GM12865 (cell line): ENCODE measurements around the gene CSMD2.

Experiments
- DNase-seq: peaks from one replicate; pipeline ENCODE4 v3.0.0; 2010; ENCODE audit warnings: low read depth
- H3K4me3 ChIP-seq: 2 replicates; pipeline ENCODE4 v1.5.1; 2011; ENCODE audit warnings: mild to moderate bottlenecking, low read depth, low read length, control low read depth
- CTCF ChIP-seq: IDR thresholded peaks from 2 replicates; pipeline ENCODE4 v1.5.1; 2011; ENCODE audit warnings: low read length, control low read depth, low read depth, inconsistent platforms; ENCODE audit not compliant: insufficient read depth; ENCODE audit errors: missing control alignments

Gene CSMD2

DNA sequence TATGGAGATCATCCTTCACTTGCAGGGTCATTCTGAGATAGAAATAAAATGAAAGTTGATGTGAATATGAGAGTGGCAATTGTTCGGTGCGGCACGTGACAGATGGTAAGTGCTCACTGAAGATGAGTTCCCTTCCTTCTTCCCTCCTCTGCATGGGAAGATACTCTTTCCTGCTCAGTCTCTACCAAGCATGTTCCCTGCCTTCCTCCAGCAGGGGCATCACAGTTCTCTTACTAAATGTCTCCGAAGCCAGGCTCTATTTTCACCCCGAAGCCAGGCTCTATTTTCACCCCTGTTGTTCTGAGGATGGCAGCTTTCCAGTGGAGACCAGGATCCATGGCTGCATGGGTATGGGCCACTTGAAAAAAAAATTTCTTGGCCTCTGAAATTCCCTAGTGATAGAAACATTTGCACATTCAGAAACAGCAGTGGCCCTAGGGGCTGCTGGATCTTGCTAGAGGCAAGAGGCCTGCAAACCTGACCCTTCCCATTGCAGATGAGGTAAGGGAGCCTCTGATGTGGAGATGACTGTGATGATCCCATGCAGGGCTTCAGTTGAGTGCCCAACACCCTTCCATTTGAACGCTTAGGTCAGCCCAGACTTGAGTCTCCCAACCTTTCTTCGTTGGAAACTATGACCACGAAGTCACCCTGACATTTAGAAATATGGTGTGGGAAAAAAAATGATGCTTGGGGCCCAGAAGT lies 424.8 kb downstream of the CSMD2 start:
- DNase-seq = no peak
- TF ChIP-seq CTCF = no peak
- no peak overlapping the region for H3K4me3 ChIP-seq

DNA sequence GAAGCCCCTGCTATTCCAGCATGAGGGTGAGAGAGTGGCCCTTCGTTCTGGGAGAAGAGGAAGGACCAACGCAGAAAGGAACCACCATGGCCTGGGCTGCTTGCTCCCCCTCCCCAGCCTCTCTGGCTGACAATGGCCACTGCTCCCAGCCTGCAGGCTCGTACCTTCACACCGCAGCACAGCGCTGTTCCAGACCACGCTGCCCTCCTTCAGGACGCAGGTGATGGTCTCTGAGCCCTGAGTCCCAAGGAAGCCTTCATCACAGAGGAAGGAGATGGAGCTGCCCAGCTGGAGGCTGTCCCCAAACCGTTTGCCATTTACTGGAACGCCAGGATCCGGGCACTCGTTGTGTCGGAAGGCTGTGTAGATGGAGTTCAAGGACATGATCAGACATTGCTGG lies 426.1 kb downstream of the CSMD2 start:
- no peak for DNase-seq
- no peak for TF ChIP-seq CTCF
- no peak overlapping the region for H3K4me3 ChIP-seq

DNA sequence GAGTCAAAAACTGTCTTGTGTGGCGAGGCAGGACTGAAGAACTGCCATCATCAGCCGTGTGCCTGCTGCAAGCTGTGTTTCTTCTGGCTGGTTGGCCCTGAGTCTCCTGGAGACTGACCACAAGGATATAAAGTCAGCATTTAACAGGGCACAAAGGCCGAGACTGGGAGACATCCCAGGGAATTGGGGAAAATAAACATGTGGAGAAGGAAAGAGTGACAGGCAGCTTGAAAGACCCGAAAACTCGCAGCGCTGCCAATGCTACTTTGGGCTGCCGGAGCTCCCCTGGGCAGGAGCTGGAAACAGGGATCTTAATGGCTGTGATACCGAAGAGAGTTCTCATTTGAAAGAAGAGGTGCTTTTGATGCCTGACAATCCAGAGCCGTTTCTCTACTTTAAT lies 426.5 kb downstream of the CSMD2 start:
- TF ChIP-seq CTCF = no peak
- no peak for DNase-seq
- H3K4me3 ChIP-seq = no peak overlapping the region

- H3K4me3 ChIP-seq = no peak overlapping the region
- TF ChIP-seq CTCF = no peak
- DNase-seq = no peak
Observed at GRCh38 chr1:33736496-33736895, 428.5 kb downstream of the CSMD2 start.

GRCh38 chr1:33735624-33736023 lies 429.4 kb downstream of the CSMD2 start:
- no peak overlapping the region for H3K4me3 ChIP-seq
- no peak for DNase-seq
- TF ChIP-seq CTCF = no peak

DNA sequence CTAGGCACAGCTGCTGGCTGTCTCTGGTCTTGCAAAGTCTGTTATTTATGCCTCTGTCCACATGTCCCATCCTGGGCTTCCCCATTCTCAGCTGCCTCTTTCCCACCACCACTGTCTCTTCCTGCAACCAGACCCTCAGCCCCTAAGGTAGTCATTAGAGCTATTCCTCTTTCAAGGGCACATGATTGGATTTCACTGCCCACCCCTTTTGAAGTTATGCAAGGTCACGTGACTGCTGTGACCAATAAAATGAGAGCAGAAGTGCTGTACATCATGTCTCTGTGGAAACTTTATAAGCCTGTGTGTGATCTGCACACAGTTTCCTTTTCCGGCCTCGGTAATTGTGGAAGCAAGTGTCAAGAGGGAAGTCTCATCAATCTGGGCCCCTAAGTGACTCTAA lies 437.7 kb downstream of the CSMD2 start:
- TF ChIP-seq CTCF = no peak
- no peak overlapping the region for H3K4me3 ChIP-seq
- DNase-seq = no peak

DNA sequence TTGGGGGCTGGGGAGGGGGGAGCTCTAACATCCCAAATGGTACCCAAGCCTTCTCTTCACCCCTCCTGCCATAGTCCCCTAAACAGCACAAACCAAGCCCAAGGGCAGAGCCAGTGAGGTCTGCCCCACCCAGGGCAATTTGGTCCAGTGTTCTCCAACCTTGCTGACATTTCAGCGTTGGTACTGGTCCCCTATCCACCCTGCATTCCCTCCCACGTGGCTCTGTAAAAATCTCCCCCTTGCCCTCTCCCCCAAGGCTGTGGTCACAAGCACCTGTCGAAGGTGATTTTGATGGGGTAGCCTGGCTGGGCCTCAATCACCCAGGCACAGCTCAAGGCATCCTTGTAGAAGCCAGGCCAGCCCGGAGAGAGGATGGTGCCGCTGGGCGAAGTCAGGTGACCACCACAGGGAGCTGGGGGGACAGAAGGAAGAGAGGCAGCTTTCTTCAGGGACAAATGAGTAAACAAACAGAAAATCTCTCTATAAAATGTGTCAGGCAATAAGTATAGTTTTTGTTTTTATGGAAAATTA lies 438.7 kb downstream of the CSMD2 start:
- DNase-seq = no peak
- no peak for TF ChIP-seq CTCF
- H3K4me3 ChIP-seq = no peak overlapping the region
